Smooth muscle cell (in vitro differentiated cells): ENCODE measurements around the gene NRIP1. TPM values are rescaled to one million over a fixed set of nuclear protein-coding genes. Genes with fewer than 3 reads are reported as not detected.

Experiments used
- DNase-seq: peaks from one replicate; lab custom pipeline; 2025; ENCODE audit not compliant: unreplicated experiment; lab: John Stamatoyannopoulos, UW
- H2AFZ ChIP-seq: fragments of 200-600 bp; sonication (generic); 2 replicates; pipeline ENCODE4 v1.6.0; 2016; ENCODE audit warnings: antibody characterized with exemption, low read depth, mild to moderate bottlenecking
- H3F3A ChIP-seq: fragments of 200-600 bp; sonication (generic); 2 replicates; pipeline ENCODE4 v1.6.0; 2017; ENCODE audit warnings: antibody characterized with exemption, low read depth
- H3K27ac ChIP-seq: fragments of 200-600 bp; sonication (generic); 2 replicates; pipeline ENCODE4 v1.5.1; 2016; ENCODE audit warnings: low read depth, mild to moderate bottlenecking
- H3K27me3 ChIP-seq: fragments of 200-600 bp; sonication (generic); 2 replicates; pipeline ENCODE4 v1.6.1; 2016; ENCODE audit warnings: low read depth, mild to moderate bottlenecking
- H3K36me3 ChIP-seq: fragments of 200-600 bp; sonication (generic); 2 replicates; pipeline ENCODE4 v1.5.1; 2016; ENCODE audit warnings: low read depth
- H3K4me1 ChIP-seq: fragments of 200-600 bp; sonication (generic); 2 replicates; pipeline ENCODE4 v1.5.1; 2016; ENCODE audit warnings: low read depth
- H3K4me2 ChIP-seq: fragments of 200-600 bp; sonication (generic); 2 replicates; pipeline ENCODE4 v1.6.0; 2016; ENCODE audit warnings: mild to moderate bottlenecking
- H3K4me3 ChIP-seq: fragments of 200-600 bp; sonication (generic); 2 replicates; pipeline ENCODE4 v1.5.1; 2016; ENCODE audit warnings: mild to moderate bottlenecking
- H3K79me2 ChIP-seq: fragments of 200-600 bp; sonication (generic); 2 replicates; pipeline ENCODE4 v1.6.0; 2016; ENCODE audit warnings: low read depth, mild to moderate bottlenecking
- H3K9ac ChIP-seq: fragments of 200-600 bp; sonication (generic); 2 replicates; pipeline ENCODE4 v1.6.0; 2016; ENCODE audit warnings: low read depth
- H3K9me3 ChIP-seq: fragments of 200-600 bp; sonication (generic); replicated peaks from 2 replicates; pipeline ENCODE4 v1.5.1; 2016; ENCODE audit warnings: low read depth
- H4K20me1 ChIP-seq: fragments of 200-600 bp; sonication (generic); 2 replicates; pipeline ENCODE4 v1.6.0; 2016; ENCODE audit warnings: low read depth
- WGBS: methylation state at CpG from one replicate; pipeline ENCODE4 v1.1.7; 2016; ENCODE audit warnings: low lambda C conversion rate; 5-methylcytosine and 5-hydroxymethylcytosine counted together
- polyA plus RNA-seq: library from polyadenylated mRNA; unstranded; fragments of >200 nt; fragmentation: Nextera tagmentation; extraction: Ambion mirVana; gene quantifications from 2 replicates; pipeline ENCODE4 v1.2.1, GENCODE V29; 2016
- total RNA-seq: library from RNA; depleted of rRNA; stranded (reverse); fragments of >200 nt; gene quantifications from 2 replicates; pipeline ENCODE4 v1.2.3, GENCODE V29; 2014
- TF ChIP-seq, protein P1 (sequence below): fragments of 200-600 bp; sonication (generic); IDR thresholded peaks from 2 replicates; pipeline ENCODE4 v1.5.1; 2017; ENCODE audit warnings: borderline replicate concordance, mild to moderate bottlenecking, antibody characterized with exemption; ENCODE audit not compliant: insufficient read depth, poor library complexity, severe bottlenecking

NRIP1 gene
- total and polyA plus RNA-seq, 2 experiments from 2014 or later: 5.1 to 26.0 TPM

DNA sequence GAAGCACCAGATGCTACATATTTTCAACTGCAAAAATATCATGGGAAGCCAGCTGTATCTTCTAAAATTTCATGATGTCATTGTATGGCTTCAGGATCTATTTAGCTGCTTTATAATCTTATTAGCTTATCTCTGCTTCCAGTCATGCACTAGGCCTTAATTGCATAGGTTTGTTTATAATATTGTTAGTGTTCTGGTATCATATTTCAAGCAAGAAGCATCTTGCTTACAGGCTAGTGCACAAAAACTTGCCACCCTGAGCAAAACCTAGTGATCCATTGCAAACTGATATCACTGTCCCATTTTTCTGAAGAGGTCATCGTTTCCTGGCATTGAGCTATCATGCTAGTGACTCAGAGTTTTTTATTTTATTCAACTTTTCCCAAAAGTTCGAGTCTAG is 15.7 kb upstream of the NRIP1 start:
- DNase-seq: no peak
- Histone ChIP-seq H3K36me3 (no peaks in the 10 kb centered on the region), H3F3A (no peaks in the 10 kb centered on the region), H3K79me2 (no peaks in the 10 kb centered on the region), H4K20me1 (no peaks in the 10 kb centered on the region), H2AFZ (no peak overlapping the region), H3K9me3 (no peaks in the 10 kb centered on the region), H3K4me1 (no peaks in the 10 kb centered on the region), H3K9ac (no peak overlapping the region), H3K27me3 (no peaks in the 10 kb centered on the region), H3K4me2 (no peak overlapping the region), H3K4me3 (no peak overlapping the region), H3K27ac (no peak overlapping the region)
- TF ChIP-seq, protein P1, sequence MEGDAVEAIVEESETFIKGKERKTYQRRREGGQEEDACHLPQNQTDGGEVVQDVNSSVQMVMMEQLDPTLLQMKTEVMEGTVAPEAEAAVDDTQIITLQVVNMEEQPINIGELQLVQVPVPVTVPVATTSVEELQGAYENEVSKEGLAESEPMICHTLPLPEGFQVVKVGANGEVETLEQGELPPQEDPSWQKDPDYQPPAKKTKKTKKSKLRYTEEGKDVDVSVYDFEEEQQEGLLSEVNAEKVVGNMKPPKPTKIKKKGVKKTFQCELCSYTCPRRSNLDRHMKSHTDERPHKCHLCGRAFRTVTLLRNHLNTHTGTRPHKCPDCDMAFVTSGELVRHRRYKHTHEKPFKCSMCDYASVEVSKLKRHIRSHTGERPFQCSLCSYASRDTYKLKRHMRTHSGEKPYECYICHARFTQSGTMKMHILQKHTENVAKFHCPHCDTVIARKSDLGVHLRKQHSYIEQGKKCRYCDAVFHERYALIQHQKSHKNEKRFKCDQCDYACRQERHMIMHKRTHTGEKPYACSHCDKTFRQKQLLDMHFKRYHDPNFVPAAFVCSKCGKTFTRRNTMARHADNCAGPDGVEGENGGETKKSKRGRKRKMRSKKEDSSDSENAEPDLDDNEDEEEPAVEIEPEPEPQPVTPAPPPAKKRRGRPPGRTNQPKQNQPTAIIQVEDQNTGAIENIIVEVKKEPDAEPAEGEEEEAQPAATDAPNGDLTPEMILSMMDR: no peak
- 59% methylated on average over 2 of the region's 2 CpGs for WGBS

DNA sequence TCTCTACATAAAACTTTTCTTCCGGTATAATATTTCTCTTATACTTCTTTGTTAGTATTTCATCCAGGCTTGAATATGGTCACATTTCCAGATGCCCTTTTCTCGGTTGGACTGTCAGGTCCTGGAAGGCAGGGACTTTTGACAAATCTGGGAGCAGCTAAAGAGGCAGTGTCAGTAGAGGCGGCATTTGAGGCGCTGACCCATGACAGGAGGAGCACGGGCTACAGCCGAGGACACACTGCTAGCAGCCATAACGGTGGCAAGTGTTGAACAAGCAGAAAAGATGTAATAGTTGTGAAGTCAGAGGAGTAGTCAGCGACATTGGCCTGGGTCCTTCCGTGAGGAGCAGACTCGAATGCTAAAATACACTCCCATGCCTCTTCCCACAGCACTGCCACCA is 14.5 kb upstream of the NRIP1 start:
- H3K4me2 ChIP-seq: no peak overlapping the region
- H3K79me2 ChIP-seq: no peaks in the 10 kb centered on the region
- no peak overlapping the region for H3K9ac ChIP-seq
- TF ChIP-seq, protein P1: no peak
- H2AFZ ChIP-seq: no peak overlapping the region
- H3K9me3 ChIP-seq: no peaks in the 10 kb centered on the region
- no peaks in the 10 kb centered on the region for H3K27me3 ChIP-seq
- H3K27ac ChIP-seq: no peak overlapping the region
- H3K36me3 ChIP-seq: no peaks in the 10 kb centered on the region
- no peaks in the 10 kb centered on the region for H4K20me1 ChIP-seq
- no peaks in the 10 kb centered on the region for H3K4me1 ChIP-seq
- H3F3A ChIP-seq: no peaks in the 10 kb centered on the region
- no peak overlapping the region for H3K4me3 ChIP-seq
- DNase-seq: no peak
- 88% methylated on average over 10 of the region's 10 CpGs for WGBS

DNA sequence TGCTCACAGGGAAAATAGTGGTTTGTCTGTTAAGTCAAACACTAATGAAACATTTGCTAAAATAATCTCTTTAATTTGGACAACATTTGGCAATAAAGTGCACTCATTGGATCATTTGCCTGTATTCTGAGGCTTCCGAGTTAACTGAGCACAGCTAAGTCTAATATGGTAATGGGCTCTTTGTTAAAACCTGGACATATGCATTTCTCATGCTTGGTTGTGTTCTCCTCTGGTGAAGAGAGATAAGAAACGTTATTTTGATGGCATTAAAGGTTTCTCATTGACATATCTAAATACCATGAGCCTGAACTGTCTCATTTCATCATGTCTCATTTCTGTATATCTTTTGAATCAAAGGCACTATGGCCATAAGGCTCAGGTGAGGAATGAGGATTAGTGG is 13.4 kb upstream of the NRIP1 start:
- Histone ChIP-seq H3K4me2 (no peak overlapping the region), H3F3A (no peaks in the 10 kb centered on the region), H2AFZ (no peak overlapping the region), H3K9me3 (no peaks in the 10 kb centered on the region), H3K9ac (no peak overlapping the region), H4K20me1 (no peaks in the 10 kb centered on the region), H3K4me3 (no peak overlapping the region), H3K27me3 (no peaks in the 10 kb centered on the region), H3K4me1 (no peaks in the 10 kb centered on the region), H3K36me3 (no peaks in the 10 kb centered on the region), H3K27ac (no peak overlapping the region), H3K79me2 (no peaks in the 10 kb centered on the region)
- no peak for DNase-seq
- 67% methylated on average over 2 of the region's 2 CpGs for WGBS
- TF ChIP-seq, protein P1: no peak

DNA sequence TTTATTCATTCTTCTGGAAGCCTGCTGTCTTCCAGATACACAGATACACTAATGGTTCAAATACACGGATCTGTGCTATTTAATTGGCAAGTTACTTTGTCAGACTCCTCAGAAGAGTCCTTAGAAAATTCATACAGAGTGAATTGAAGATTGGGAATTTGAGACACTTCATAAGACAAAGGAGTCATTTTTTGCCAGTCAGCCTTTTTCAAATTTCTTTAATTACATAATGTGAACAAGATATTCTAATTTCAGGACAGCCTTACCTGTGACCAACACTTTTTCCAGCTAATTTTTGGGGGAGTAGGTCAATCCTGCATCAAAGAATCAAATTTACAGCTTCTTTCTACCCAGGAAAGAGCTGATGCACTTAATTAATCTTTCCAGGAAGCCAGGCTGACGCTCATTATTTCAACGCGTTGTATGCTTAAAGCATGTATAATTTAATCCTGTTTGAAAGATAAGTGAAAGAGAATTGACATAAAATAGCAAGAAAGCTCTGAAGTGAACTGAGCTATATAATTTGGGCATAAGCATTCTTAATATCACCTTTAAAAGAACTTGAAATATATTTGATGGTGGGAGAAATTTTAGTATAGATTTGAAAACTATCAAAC is 12.8 kb upstream of the NRIP1 start:
- DNase-seq: no peak
- Histone ChIP-seq H3K4me1 (no peaks in the 10 kb centered on the region), H3K9me3 (no peaks in the 10 kb centered on the region), H3K27me3 (no peaks in the 10 kb centered on the region), H3K4me3 (no peak overlapping the region), H3F3A (no peaks in the 10 kb centered on the region), H3K79me2 (no peaks in the 10 kb centered on the region), H3K36me3 (no peaks in the 10 kb centered on the region), H3K9ac (no peak overlapping the region), H3K27ac (no peak overlapping the region), H3K4me2 (no peak overlapping the region), H2AFZ (no peak overlapping the region), H4K20me1 (no peaks in the 10 kb centered on the region)
- 91% methylated on average over 4 of the region's 4 CpGs for WGBS
- TF ChIP-seq, protein P1: no peak
